GM13977 (cell line): ENCODE measurements around the gene ATG10.

Experiments used
- DNase-seq: peaks from one replicate; pipeline ENCODE4 v3.0.0; 2012; ENCODE audit warnings: low spot score
- CTCF ChIP-seq: IDR thresholded peaks from 2 replicates; pipeline ENCODE4 v1.5.1; 2012; ENCODE audit warnings: mild to moderate bottlenecking, control low read depth; ENCODE audit not compliant: insufficient read depth; ENCODE audit errors: extremely low read depth, missing control alignments
- in situ Hi-C: fragments of 300-500 bp; cut with MboI; formaldehyde crosslinking; loops from one replicate; pipeline ENCODE4 v1.12.0; 2022; ENCODE audit warnings: low sequenced_read_pairs, low pct_unique_long_range_greater_than_20kb, mixed read lengths, inconsistent platforms; ENCODE audit not compliant: unreplicated experiment

ATG10 gene

DNA sequence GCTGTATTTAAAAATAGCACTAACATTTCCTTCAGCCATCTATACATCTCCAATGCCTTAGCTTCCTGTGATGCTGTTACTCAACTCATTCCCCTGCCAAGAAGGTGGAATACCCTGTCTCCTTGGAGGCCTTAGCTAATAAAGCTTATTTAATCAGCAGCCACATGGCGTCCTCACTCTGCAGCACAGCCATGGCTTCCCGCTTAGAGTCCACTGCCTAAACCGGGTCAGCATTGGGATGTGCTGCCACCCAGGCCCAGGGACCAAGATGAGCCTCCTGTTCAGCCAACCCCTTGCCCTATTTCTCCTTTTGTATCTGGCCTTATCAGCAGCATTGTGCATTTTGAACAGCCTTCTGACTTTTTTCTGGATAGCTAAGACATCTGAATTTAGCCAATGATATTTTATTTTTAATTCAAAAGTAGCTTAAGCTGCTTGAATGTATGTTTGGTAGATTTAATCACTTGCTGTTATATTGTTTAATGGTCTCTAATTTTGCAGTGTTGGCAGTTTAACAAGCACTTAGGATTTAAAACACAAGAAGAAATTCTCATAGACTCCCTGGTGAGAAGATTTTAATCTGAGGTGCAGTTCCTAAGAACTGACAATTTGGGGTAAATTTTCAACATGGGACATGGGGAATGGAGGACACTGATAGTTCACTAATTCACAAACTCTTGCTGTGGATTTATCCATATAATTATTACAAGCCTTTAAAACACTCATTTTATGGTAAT lies 193.3 kb downstream of the ATG10 start:
- in situ Hi-C loops, result loop anchor here (25.0 kb wide), 1 partner anchor 653 kb away; no protein-coding TSS in a partner anchor
- TF ChIP-seq CTCF, result no peak
- DNase-seq, result no peak

GRCh38 chr5:82165740-82166530 lies 194.1 kb downstream of the ATG10 start:
- peak; percentile 43 for DNase-seq
- in situ Hi-C loops, result loop anchor here (25.0 kb wide), 1 partner anchor 654 kb away; no protein-coding TSS in a partner anchor
- TF ChIP-seq CTCF, result peak; percentile 71

DNA sequence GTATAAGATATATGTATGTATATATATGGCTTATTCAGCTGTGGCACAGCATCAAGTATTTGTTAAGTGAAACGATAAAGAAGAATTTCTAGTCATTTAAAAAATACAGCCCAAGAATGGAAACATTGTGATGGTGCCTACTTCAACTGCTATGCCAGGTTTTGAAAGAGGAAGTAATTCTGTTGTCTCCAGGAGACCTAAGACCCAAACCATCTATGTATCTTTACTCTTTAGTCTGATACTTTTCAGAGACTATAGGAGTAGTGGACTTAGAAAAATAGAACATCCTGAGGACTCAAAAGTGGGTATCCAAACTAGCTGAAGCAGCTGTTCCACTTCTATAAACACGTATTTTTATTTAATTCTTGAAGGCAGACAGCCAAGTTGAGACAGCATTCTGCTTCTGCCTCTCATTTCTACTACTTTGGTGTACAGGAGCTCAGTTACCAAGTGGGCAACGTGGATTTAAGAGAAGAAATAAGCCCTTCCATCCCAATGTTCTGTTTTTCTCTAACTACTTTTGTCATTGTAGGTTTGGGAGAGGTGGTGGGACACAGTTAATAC lies 195.6 kb downstream of the ATG10 start:
- in situ Hi-C loops, result loop anchor here (25.0 kb wide), 1 partner anchor 655 kb away; no protein-coding TSS in a partner anchor
- TF ChIP-seq CTCF, result no peak
- DNase-seq, result no peak

- in situ Hi-C loops, result loop anchor here (25.0 kb wide), 1 partner anchor 656 kb away; no protein-coding TSS in a partner anchor
- DNase-seq, result no peak
- TF ChIP-seq CTCF, result no peak
Measured at GRCh38 chr5:82168294-82168693, 196.5 kb downstream of the ATG10 start.

- no peak for TF ChIP-seq CTCF
- DNase-seq, result no peak
- in situ Hi-C loops, result loop anchor here (25.0 kb wide), 1 partner anchor 658 kb away; no protein-coding TSS in a partner anchor
Measured at GRCh38 chr5:82169892-82170291, 198.1 kb downstream of the ATG10 start.

GRCh38 chr5:82174128-82174918 lies 202.5 kb downstream of the ATG10 start:
- in situ Hi-C loops, result loop anchor here (25.0 kb wide), 1 partner anchor 662 kb away; no protein-coding TSS in a partner anchor

More at GRCh38 chr5:82174128-82174918, 202.5 kb downstream of the ATG10 start:
- DNase-seq, result peak; percentile 68
- peak; percentile 66 for TF ChIP-seq CTCF
